Right atrium auricular region (tissue), 2 donors: ENCODE results near the gene RAB11FIP4. TPM values are rescaled to one million over a fixed set of nuclear protein-coding genes. Genes with fewer than 3 reads are reported as not detected.
A peak's percentile ranks its signal among the peaks of the same experiment; 100 is the strongest.

Source experiments
- DNase-seq: peaks from one replicate; pipeline ENCODE4 v3.0.0-alpha.2; 2019; ENCODE audit warnings: low spot score
- H3K27ac ChIP-seq, 2 donors: fragments of 200-600 bp; sonication (generic); 1 replicate in 1 of 2; 2 replicates in 1 of 2; pipeline ENCODE4 v1.5.1; 2016 to 2019
- H3K27me3 ChIP-seq, 2 donors: fragments of 200-600 bp; sonication (generic); one replicate each; pipeline versions ENCODE4 v1.5.1 to v1.6.0; 2017 to 2019
- H3K36me3 ChIP-seq: fragments of 200-600 bp; sonication (generic); one replicate; pipeline ENCODE4 v1.5.1; 2016
- H3K4me1 ChIP-seq, 2 donors: fragments of 200-600 bp; sonication (generic); one replicate each; pipeline versions ENCODE4 v1.5.1 to v1.6.0; 2017 to 2019
- H3K4me3 ChIP-seq, 2 donors: fragments of 200-600 bp; sonication (generic); 1 replicate in 1 of 2; 2 replicates in 1 of 2; pipeline ENCODE4 v1.5.1; 2017 to 2019; ENCODE audit warnings: mild to moderate bottlenecking in 1 of 2, moderate library complexity in 1 of 2
- H3K9me3 ChIP-seq, 2 donors: fragments of 200-600 bp; sonication (generic); one replicate each; pipeline ENCODE4 v1.5.1; 2019
- total RNA-seq, 2 donors: library from RNA; depleted of rRNA; stranded (reverse); fragments of >200 nt; gene quantifications; one replicate each; pipeline ENCODE4 v1.1.0, GENCODE V29; 2016
- TF ChIP-seq, protein P1 (sequence below), 2 donors: fragments of 200-600 bp; sonication (generic); IDR thresholded peaks; one replicate each; pipeline ENCODE4 v1.5.1; 2019; ENCODE audit warnings: antibody characterized with exemption in 2 of 2

The RAB11FIP4 gene
- total RNA-seq, 2 donors from 2014 or later = 4.4 to 7.2 TPM

DNA sequence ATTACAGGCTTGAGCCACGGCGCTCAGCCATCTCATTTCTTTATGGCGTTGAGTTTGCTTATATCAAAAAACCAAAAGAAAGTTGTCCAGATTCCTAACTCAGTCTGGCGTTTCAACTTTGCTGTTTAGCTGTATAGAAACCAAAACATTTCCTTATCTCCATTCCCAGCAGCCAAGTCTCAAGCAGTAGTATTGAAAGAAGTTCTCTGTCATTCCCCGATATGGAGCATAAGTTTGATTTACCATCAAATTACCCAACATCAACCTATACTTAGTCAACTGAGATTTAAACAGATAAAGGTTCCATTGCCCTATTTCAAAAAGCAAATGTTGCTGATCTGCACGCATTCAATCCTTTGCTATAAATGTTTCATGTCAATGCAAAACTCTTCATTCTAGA is 27.5 kb upstream of the RAB11FIP4 start:
- Histone ChIP-seq H3K4me3 (no peak overlapping the region), H3K27me3 (no peaks in the 10 kb centered on the region), H3K4me1 (no peaks in the 10 kb centered on the region), H3K36me3 (peaks cover 12% of the 10 kb centered on the region), H3K27ac (no peak overlapping the region), H3K9me3 (no peaks in the 10 kb centered on the region)
- TF ChIP-seq, protein P1, sequence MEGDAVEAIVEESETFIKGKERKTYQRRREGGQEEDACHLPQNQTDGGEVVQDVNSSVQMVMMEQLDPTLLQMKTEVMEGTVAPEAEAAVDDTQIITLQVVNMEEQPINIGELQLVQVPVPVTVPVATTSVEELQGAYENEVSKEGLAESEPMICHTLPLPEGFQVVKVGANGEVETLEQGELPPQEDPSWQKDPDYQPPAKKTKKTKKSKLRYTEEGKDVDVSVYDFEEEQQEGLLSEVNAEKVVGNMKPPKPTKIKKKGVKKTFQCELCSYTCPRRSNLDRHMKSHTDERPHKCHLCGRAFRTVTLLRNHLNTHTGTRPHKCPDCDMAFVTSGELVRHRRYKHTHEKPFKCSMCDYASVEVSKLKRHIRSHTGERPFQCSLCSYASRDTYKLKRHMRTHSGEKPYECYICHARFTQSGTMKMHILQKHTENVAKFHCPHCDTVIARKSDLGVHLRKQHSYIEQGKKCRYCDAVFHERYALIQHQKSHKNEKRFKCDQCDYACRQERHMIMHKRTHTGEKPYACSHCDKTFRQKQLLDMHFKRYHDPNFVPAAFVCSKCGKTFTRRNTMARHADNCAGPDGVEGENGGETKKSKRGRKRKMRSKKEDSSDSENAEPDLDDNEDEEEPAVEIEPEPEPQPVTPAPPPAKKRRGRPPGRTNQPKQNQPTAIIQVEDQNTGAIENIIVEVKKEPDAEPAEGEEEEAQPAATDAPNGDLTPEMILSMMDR (IDR thresholded peaks at IDR 0.05) = no peak
- DNase-seq = no peak

- Histone ChIP-seq H3K27me3 (no peaks in the 10 kb centered on the region), H3K4me3 (no peak overlapping the region), H3K4me1 (no peaks in the 10 kb centered on the region), H3K36me3 (peaks cover 19% of the 10 kb centered on the region), H3K9me3 (no peaks in the 10 kb centered on the region), H3K27ac (no peak overlapping the region)
- DNase-seq = no peak
- TF ChIP-seq, protein P1 (IDR thresholded peaks at IDR 0.05) = no peak
Observed at GRCh38 chr17:31366088-31366487, 25.4 kb upstream of the RAB11FIP4 start.

GRCh38 chr17:31369266-31369665 is 22.2 kb upstream of the RAB11FIP4 start:
- Histone ChIP-seq H3K9me3 (no peaks in the 10 kb centered on the region), H3K36me3 (peaks cover 12% of the 10 kb centered on the region), H3K27me3 (no peaks in the 10 kb centered on the region), H3K27ac (no peak overlapping the region), H3K4me1 (no peaks in the 10 kb centered on the region), H3K4me3 (no peak overlapping the region)
- TF ChIP-seq, protein P1 (IDR thresholded peaks at IDR 0.05) = no peak
- no peak for DNase-seq

DNA sequence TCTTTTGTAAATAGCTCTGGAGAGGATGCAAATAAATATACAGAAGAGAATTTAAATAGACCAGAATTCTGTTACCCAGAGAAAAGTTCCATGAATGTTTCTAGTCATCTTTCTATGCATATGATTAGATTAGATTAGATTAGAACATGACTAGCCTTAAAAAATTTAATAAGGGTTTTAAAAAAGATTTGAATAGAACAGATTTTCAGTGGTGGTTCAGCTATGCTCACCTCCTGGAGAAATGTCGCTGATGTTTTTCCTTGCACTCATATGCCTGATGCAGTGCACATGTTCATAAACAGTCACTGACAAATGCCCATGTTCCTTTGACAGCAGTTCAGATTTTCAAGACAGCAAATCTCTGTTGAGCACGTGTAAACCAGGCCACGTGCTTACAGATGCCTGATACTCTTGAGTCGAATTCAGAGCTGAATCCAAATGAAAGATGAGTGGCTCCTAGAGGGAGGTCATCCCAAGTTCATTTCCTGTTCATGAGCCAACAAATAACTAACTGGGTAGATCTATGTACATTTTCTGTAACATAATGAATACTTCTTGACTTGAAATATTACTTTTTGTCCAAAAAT is 19.9 kb upstream of the RAB11FIP4 start:
- no peaks in the 10 kb centered on the region for H3K4me1 ChIP-seq
- H3K36me3 ChIP-seq = peaks cover 18% of the 10 kb centered on the region
- H3K27me3 ChIP-seq = no peaks in the 10 kb centered on the region
- DNase-seq = no peak
- no peaks in the 10 kb centered on the region for H3K9me3 ChIP-seq
- TF ChIP-seq, protein P1 (IDR thresholded peaks at IDR 0.05) = no peak
- H3K27ac ChIP-seq = no peak overlapping the region
- no peak overlapping the region for H3K4me3 ChIP-seq

DNA sequence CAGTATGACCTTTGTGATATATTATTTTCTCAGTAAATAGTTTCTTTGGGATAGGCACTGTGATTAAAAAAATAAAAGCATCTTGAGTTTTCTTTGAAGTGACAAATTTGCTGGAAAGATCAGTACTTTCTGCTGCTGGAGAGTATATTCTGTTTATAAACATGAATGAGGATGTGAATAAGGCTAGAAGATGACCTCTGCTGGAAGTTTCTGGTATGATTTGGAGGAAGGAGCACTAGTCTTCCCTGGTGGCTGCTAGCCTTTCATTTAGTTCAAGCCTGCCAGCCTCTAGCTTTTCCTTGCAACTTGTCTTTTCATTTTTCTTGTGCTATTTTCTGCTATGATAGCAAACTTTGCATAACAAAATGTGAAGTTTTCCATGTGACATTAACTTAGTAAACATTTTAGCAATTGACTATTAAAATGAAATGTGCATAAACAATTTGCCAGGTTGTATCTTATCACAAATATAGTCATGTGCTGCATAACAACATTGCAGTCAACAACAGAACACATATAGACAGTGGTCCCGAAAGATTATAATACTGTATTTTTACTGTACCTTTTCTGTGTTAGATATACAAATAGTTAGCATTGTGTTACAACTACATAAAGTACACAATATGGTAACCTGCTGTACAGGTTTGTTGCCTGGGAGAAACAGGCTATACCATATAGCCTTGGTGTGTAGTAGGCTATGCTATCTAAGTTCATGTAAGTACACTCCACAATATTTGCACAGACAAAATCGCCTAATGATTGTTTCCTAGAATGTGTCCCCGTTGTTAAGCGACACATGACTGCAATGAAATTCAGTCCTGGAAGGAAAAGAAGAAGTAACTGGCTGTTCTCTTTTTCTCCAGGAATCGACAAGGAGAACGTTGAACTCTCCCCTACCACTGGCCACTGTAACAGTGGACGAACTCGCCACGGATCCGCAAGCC is 18.1 kb upstream of the RAB11FIP4 start:
- Histone ChIP-seq H3K27ac (no peak overlapping the region), H3K36me3 (peaks cover 22% of the 10 kb centered on the region)

More for the DNA sequence above, 18.1 kb upstream of the RAB11FIP4 start:
- Histone ChIP-seq H3K27me3 (no peaks in the 10 kb centered on the region), H3K4me3 (no peak overlapping the region), H3K9me3 (no peaks in the 10 kb centered on the region), H3K4me1 (no peaks in the 10 kb centered on the region)
- TF ChIP-seq, protein P1 (IDR thresholded peaks at IDR 0.05) = peak; percentile 13 to 61
- DNase-seq = no peak
